ENCODE data around the gene HAGHL. TPM values are rescaled to one million over a fixed set of nuclear protein-coding genes. Genes with fewer than 3 reads are reported as not detected.

Gene HAGHL
- total and polyA plus RNA-seq, 2 experiments from 2014 or later, result 21.6 to 35.3 TPM

DNA sequence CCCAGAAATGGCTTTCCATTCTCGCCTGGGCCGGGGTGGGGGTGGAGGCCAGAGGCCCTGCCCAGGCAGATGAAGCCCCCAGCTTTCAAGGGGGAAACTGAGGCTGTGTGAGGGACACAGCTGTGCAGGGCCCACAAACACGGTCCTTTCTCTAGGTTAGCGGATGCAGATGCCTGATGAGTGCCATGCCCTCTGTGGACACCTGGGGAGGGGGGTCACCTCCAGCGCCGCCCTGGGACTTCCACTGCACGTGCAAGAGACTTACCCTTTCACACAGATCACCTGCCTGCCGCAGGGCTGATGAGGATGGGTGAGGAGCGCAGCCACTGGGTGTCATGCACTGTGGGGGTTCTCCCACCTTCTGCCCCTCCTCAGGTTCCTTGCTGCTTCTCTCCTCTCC lies 8.5 kb upstream of the HAGHL start:
- H4K20me1 ChIP-seq (replicated peaks; ENCODE audit: insufficient read depth), result no peaks in the 10 kb centered on the region
- H3K4me1 Mint-ChIP-seq, result peaks cover 13% of the 10 kb centered on the region; the same call in 2 of the 3 replicates
- H3K27me3 ChIP-seq (ENCODE audit: insufficient read depth), result peaks cover 39% of the 10 kb centered on the region
- no peaks in the 10 kb centered on the region for H3K79me2 ChIP-seq (replicated peaks; ENCODE audit: insufficient read depth)
- no peak overlapping the region for H3K4me2 ChIP-seq
- peaks cover 12% of the 10 kb centered on the region; the same call in 1 of the 2 replicates for H3K4me1 ChIP-seq (ENCODE audit: insufficient read depth)
- no peaks in the 10 kb centered on the region for H3K36me3 Mint-ChIP-seq (ENCODE audit: low read depth)
- H3F3A ChIP-seq (replicated peaks; ENCODE audit: low read depth), result no peaks in the 10 kb centered on the region
- no peak overlapping the region for H3K4me3 ChIP-seq
- no peak for TF ChIP-seq ZNF331 (CRISPR knock-in tag; IDR thresholded peaks at IDR 0.05; ENCODE audit: low read depth)
- TF ChIP-seq EZH2 (IDR thresholded peaks at IDR 0.05; ENCODE audit: low read depth, unreplicated experiment), result no peak
- TF ChIP-seq, protein P1, sequence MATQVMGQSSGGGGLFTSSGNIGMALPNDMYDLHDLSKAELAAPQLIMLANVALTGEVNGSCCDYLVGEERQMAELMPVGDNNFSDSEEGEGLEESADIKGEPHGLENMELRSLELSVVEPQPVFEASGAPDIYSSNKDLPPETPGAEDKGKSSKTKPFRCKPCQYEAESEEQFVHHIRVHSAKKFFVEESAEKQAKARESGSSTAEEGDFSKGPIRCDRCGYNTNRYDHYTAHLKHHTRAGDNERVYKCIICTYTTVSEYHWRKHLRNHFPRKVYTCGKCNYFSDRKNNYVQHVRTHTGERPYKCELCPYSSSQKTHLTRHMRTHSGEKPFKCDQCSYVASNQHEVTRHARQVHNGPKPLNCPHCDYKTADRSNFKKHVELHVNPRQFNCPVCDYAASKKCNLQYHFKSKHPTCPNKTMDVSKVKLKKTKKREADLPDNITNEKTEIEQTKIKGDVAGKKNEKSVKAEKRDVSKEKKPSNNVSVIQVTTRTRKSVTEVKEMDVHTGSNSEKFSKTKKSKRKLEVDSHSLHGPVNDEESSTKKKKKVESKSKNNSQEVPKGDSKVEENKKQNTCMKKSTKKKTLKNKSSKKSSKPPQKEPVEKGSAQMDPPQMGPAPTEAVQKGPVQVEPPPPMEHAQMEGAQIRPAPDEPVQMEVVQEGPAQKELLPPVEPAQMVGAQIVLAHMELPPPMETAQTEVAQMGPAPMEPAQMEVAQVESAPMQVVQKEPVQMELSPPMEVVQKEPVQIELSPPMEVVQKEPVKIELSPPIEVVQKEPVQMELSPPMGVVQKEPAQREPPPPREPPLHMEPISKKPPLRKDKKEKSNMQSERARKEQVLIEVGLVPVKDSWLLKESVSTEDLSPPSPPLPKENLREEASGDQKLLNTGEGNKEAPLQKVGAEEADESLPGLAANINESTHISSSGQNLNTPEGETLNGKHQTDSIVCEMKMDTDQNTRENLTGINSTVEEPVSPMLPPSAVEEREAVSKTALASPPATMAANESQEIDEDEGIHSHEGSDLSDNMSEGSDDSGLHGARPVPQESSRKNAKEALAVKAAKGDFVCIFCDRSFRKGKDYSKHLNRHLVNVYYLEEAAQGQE (IDR thresholded peaks at IDR 0.05; ENCODE audit: unreplicated experiment), result no peak
- no peak for TF ChIP-seq EZH2phosphoT487 (IDR thresholded peaks at IDR 0.05; ENCODE audit: unreplicated experiment)
- TF ChIP-seq NANOG (IDR thresholded peaks at IDR 0.05; ENCODE audit: borderline replicate concordance), result no peak
- TF ChIP-seq STAT1 (IDR thresholded peaks at IDR 0.05; ENCODE audit: unreplicated experiment), result no peak
- no peak for TF ChIP-seq CREB1 (CRISPR knock-in tag; IDR thresholded peaks at IDR 0.05; ENCODE audit: low read depth)
- TF ChIP-seq POLR2AphosphoS5 (IDR thresholded peaks at IDR 0.05; ENCODE audit: low read depth), result no peak
- TF ChIP-seq, protein P2, sequence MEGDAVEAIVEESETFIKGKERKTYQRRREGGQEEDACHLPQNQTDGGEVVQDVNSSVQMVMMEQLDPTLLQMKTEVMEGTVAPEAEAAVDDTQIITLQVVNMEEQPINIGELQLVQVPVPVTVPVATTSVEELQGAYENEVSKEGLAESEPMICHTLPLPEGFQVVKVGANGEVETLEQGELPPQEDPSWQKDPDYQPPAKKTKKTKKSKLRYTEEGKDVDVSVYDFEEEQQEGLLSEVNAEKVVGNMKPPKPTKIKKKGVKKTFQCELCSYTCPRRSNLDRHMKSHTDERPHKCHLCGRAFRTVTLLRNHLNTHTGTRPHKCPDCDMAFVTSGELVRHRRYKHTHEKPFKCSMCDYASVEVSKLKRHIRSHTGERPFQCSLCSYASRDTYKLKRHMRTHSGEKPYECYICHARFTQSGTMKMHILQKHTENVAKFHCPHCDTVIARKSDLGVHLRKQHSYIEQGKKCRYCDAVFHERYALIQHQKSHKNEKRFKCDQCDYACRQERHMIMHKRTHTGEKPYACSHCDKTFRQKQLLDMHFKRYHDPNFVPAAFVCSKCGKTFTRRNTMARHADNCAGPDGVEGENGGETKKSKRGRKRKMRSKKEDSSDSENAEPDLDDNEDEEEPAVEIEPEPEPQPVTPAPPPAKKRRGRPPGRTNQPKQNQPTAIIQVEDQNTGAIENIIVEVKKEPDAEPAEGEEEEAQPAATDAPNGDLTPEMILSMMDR (conservative IDR thresholded peaks at IDR 0.05; ENCODE audit: low read depth in 2 of 2), result no peak
- TF ChIP-seq ZNF114 (CRISPR knock-in tag; IDR thresholded peaks at IDR 0.05), result no peak
- TF ChIP-seq, protein P3, sequence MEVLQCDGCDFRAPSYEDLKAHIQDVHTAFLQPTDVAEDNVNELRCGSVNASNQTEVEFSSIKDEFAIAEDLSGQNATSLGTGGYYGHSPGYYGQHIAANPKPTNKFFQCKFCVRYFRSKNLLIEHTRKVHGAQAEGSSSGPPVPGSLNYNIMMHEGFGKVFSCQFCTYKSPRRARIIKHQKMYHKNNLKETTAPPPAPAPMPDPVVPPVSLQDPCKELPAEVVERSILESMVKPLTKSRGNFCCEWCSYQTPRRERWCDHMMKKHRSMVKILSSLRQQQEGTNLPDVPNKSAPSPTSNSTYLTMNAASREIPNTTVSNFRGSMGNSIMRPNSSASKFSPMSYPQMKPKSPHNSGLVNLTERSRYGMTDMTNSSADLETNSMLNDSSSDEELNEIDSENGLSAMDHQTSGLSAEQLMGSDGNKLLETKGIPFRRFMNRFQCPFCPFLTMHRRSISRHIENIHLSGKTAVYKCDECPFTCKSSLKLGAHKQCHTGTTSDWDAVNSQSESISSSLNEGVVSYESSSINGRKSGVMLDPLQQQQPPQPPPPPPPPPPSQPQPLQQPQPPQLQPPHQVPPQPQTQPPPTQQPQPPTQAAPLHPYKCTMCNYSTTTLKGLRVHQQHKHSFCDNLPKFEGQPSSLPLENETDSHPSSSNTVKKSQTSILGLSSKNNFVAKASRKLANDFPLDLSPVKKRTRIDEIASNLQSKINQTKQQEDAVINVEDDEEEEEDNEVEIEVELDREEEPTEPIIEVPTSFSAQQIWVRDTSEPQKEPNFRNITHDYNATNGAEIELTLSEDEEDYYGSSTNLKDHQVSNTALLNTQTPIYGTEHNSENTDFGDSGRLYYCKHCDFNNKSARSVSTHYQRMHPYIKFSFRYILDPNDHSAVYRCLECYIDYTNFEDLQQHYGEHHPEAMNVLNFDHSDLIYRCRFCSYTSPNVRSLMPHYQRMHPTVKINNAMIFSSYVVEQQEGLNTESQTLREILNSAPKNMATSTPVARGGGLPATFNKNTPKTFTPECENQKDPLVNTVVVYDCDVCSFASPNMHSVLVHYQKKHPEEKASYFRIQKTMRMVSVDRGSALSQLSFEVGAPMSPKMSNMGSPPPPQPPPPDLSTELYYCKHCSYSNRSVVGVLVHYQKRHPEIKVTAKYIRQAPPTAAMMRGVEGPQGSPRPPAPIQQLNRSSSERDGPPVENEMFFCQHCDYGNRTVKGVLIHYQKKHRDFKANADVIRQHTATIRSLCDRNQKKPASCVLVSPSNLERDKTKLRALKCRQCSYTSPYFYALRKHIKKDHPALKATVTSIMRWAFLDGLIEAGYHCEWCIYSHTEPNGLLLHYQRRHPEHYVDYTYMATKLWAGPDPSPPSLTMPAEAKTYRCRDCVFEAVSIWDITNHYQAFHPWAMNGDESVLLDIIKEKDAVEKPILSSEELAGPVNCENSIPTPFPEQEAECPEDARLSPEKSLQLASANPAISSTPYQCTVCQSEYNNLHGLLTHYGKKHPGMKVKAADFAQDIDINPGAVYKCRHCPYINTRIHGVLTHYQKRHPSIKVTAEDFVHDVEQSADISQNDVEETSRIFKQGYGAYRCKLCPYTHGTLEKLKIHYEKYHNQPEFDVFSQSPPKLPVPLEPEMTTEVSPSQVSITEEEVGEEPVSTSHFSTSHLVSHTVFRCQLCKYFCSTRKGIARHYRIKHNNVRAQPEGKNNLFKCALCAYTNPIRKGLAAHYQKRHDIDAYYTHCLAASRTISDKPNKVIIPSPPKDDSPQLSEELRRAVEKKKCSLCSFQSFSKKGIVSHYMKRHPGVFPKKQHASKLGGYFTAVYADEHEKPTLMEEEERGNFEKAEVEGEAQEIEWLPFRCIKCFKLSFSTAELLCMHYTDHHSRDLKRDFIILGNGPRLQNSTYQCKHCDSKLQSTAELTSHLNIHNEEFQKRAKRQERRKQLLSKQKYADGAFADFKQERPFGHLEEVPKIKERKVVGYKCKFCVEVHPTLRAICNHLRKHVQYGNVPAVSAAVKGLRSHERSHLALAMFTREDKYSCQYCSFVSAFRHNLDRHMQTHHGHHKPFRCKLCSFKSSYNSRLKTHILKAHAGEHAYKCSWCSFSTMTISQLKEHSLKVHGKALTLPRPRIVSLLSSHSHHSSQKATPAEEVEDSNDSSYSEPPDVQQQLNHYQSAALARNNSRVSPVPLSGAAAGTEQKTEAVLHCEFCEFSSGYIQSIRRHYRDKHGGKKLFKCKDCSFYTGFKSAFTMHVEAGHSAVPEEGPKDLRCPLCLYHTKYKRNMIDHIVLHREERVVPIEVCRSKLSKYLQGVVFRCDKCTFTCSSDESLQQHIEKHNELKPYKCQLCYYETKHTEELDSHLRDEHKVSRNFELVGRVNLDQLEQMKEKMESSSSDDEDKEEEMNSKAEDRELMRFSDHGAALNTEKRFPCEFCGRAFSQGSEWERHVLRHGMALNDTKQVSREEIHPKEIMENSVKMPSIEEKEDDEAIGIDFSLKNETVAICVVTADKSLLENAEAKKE (CRISPR knock-in tag; IDR thresholded peaks at IDR 0.05), result no peak
- TF ChIP-seq, protein P4, sequence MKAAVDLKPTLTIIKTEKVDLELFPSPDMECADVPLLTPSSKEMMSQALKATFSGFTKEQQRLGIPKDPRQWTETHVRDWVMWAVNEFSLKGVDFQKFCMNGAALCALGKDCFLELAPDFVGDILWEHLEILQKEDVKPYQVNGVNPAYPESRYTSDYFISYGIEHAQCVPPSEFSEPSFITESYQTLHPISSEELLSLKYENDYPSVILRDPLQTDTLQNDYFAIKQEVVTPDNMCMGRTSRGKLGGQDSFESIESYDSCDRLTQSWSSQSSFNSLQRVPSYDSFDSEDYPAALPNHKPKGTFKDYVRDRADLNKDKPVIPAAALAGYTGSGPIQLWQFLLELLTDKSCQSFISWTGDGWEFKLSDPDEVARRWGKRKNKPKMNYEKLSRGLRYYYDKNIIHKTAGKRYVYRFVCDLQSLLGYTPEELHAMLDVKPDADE (IDR thresholded peaks at IDR 0.05), result no peak
- TF ChIP-seq JUNB (IDR thresholded peaks at IDR 0.05; ENCODE audit: unreplicated experiment), result no peak
- no peaks in the 10 kb centered on the region for H3K36me3 ChIP-seq (ENCODE audit: insufficient read depth)
- no peak overlapping the region for H3K27ac Mint-ChIP-seq
- H3K9me2 ChIP-seq (ENCODE audit: insufficient read depth), result no peaks in the 10 kb centered on the region
- H3K27me3 Mint-ChIP-seq (ENCODE audit: insufficient read depth, low read depth, poor library complexity), result peaks cover 33% of the 10 kb centered on the region
- H3K9me3 Mint-ChIP-seq, result no peaks in the 10 kb centered on the region
- no peak overlapping the region for H3K27ac ChIP-seq (ENCODE audit: low read depth)
- no peak for DNase-seq (ENCODE audit: low spot score)
- ATAC-seq, result no peak
- no peak overlapping the region for H2AFZ ChIP-seq
- no peak overlapping the region for H3K4me3 Mint-ChIP-seq
